ENCODE results near the gene TMEM108.

DNA sequence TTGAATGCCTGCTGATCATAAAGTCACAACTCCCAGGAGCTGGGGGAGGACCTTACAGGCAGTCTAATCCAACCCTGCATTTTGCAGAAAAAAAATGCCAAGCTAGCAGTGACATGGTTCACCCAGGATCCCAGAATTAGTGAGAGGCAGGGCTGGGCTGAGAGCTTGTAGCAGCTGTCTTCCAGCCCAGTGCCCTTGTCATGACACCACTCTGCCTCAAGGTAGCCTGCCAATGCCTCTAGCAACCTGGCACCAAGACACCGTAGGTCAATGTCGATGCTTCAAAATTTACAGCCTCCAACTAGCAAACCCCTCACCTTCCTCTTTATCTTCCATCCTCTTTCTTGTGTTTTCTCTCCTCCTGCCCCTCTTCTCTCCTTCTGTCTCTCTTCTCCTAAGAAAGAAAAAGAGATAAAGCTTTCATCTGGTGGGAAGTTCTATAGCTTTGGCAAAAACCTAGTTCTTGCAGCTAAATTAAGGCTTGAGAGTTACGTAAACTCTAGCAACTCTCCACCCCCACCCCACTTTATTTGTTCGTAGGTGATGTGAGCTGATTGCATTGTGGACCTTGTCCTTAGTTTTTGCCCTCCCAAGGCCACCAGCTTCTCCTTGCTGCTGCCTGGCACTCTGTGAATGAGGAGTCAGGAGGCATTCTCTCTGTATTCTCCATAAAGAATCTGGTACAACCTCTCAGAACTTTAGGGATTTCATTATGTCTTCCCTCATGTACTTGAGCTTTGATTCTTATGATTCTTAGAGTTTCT, 343.3 kb downstream of the TMEM108 start:
- TF ChIP-seq LEF1 (IDR thresholded peaks at IDR 0.05; ENCODE audit: borderline replicate concordance) (no peak), ELF4 (IDR thresholded peaks at IDR 0.05) (no peak), ZNF384 (IDR thresholded peaks at IDR 0.05) (no peak), FOXA1 (IDR thresholded peaks at IDR 0.05) (no peak), TARDBP (IDR thresholded peaks at IDR 0.05) (no peak), SUZ12 (IDR thresholded peaks at IDR 0.05) (no peak), NFRKB (IDR thresholded peaks at IDR 0.05) (no peak), FOXM1 (IDR thresholded peaks at IDR 0.05; ENCODE audit: borderline replicate concordance) (no peak), SP1 (IDR thresholded peaks at IDR 0.05) (no peak), L3MBTL2 (conservative IDR thresholded peaks at IDR 0.05) (no peak), FOXK2 (IDR thresholded peaks at IDR 0.05) (no peak), ARNT (IDR thresholded peaks at IDR 0.05) (no peak), BHLHE40 (IDR thresholded peaks at IDR 0.05; ENCODE audit: borderline replicate concordance) (no peak)
- TF ChIP-seq, protein P1, sequence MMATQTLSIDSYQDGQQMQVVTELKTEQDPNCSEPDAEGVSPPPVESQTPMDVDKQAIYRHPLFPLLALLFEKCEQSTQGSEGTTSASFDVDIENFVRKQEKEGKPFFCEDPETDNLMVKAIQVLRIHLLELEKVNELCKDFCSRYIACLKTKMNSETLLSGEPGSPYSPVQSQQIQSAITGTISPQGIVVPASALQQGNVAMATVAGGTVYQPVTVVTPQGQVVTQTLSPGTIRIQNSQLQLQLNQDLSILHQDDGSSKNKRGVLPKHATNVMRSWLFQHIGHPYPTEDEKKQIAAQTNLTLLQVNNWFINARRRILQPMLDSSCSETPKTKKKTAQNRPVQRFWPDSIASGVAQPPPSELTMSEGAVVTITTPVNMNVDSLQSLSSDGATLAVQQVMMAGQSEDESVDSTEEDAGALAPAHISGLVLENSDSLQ (IDR thresholded peaks at IDR 0.05): no peak
